A673 (cell line): ENCODE measurements around the gene CTU2.

ENCODE experiments used
- EZH2 ChIP-seq: fragments of 200-600 bp; sonication (generic); IDR thresholded peaks from 2 replicates; pipeline ENCODE4 v1.6.1; 2017; ENCODE audit warnings: borderline replicate concordance, low read depth, mild to moderate bottlenecking, mixed read lengths, antibody characterized with exemption, low read length; ENCODE audit not compliant: poor library complexity, severe bottlenecking
- TF ChIP-seq, protein P1 (sequence below): fragments of 300-800, 200-600 bp; sonication (generic); conservative IDR thresholded peaks from 2 replicates; pipeline ENCODE4 v1.5.1; 2017; ENCODE audit warnings: low read depth, mild to moderate bottlenecking, antibody characterized with exemption, low read length, moderate library complexity, mixed read lengths

DNA sequence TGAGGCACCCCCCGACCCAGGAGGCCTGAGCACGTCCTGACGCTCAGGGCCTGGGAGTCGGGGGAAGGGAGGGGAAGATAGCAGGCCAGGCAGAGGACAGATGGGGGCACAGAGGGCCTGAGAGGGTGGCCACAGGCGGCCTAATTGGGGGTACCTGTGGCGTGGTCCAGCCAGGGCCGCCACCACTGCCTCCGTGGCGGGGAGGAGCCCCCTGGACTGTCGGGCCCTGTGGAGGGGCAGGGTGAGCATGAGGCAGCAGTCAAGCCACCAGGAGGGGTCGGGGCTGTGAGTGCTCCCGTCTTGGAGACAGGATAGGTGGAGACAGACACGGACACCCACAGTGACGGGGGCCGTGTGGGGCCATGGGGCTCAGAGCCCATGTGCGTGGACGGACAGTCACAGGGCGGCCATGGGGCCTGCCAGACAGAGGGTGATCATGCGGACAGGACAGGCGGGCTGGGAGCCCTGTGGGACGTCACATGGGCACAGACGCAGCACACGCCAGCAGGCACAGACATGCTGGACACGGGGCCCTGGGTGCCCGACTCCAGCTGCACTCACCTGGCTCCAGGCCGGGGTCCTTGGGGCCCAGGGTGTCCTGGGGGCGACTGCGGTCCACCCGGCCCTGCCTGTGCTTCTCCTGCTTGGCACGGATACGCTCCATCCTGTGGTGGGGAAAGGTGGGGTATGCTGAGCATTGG is 18.7 kb downstream of the CTU2 start:
- TF ChIP-seq, protein P1, sequence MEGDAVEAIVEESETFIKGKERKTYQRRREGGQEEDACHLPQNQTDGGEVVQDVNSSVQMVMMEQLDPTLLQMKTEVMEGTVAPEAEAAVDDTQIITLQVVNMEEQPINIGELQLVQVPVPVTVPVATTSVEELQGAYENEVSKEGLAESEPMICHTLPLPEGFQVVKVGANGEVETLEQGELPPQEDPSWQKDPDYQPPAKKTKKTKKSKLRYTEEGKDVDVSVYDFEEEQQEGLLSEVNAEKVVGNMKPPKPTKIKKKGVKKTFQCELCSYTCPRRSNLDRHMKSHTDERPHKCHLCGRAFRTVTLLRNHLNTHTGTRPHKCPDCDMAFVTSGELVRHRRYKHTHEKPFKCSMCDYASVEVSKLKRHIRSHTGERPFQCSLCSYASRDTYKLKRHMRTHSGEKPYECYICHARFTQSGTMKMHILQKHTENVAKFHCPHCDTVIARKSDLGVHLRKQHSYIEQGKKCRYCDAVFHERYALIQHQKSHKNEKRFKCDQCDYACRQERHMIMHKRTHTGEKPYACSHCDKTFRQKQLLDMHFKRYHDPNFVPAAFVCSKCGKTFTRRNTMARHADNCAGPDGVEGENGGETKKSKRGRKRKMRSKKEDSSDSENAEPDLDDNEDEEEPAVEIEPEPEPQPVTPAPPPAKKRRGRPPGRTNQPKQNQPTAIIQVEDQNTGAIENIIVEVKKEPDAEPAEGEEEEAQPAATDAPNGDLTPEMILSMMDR = no peak
- no peak for TF ChIP-seq EZH2
